ENCODE results near the gene DMRT3. TPM values are rescaled to one million over a fixed set of nuclear protein-coding genes. Genes with fewer than 3 reads are reported as not detected.

Gene DMRT3
- total RNA-seq, 1 donor from 2014 or later = 0.41 TPM

DNA sequence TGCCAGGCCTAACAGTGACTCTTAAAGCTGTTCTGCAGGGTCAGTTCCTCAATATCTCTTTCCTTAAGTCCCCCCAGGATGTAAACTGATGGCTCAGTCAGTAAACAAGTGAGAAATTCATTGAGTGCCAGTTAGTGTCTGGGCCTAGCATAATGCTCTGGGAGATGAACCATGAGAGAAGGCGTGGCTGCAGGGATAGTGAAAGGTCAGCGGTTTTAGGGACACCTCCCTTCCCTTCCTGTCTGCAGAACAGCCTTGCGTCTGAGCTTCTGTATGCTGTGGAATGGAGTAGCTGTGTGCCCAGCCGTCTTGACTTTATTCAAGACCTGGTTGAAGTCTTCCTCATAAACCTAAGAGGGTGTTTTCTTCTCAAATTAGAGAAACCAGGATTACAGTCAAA is 46.7 kb upstream of the DMRT3 start:
- H3K4me2 ChIP-seq = no peak overlapping the region
- no peaks in the 10 kb centered on the region for H3K4me1 ChIP-seq
- no peak overlapping the region for H3K9ac ChIP-seq
- no peaks in the 10 kb centered on the region for H4K20me1 ChIP-seq (ENCODE audit: low read depth)
- no peak overlapping the region for H3K4me3 ChIP-seq
- H3K27ac Mint-ChIP-seq = no peak overlapping the region
- H3F3A ChIP-seq (ENCODE audit: low read depth) = no peaks in the 10 kb centered on the region
- no peaks in the 10 kb centered on the region for H3K79me2 ChIP-seq (ENCODE audit: low read depth)
- no peaks in the 10 kb centered on the region for H3K36me3 Mint-ChIP-seq
- H3K27me3 Mint-ChIP-seq (ENCODE audit: insufficient read depth, low read depth) = peaks cover 6% of the 10 kb centered on the region
- H3K4me3 Mint-ChIP-seq = no peak overlapping the region
- no peaks in the 10 kb centered on the region for H3K9me3 ChIP-seq (ENCODE audit: low read depth)
- H3K4me1 Mint-ChIP-seq = no peaks in the 10 kb centered on the region
- H3K36me3 ChIP-seq = no peaks in the 10 kb centered on the region
- no peak overlapping the region for H2AFZ ChIP-seq (replicated peaks)
- TF ChIP-seq EZH2 (IDR thresholded peaks at IDR 0.05) (no peak), EZH2phosphoT487 (IDR thresholded peaks at IDR 0.05) (no peak)
- TF ChIP-seq, protein P1, sequence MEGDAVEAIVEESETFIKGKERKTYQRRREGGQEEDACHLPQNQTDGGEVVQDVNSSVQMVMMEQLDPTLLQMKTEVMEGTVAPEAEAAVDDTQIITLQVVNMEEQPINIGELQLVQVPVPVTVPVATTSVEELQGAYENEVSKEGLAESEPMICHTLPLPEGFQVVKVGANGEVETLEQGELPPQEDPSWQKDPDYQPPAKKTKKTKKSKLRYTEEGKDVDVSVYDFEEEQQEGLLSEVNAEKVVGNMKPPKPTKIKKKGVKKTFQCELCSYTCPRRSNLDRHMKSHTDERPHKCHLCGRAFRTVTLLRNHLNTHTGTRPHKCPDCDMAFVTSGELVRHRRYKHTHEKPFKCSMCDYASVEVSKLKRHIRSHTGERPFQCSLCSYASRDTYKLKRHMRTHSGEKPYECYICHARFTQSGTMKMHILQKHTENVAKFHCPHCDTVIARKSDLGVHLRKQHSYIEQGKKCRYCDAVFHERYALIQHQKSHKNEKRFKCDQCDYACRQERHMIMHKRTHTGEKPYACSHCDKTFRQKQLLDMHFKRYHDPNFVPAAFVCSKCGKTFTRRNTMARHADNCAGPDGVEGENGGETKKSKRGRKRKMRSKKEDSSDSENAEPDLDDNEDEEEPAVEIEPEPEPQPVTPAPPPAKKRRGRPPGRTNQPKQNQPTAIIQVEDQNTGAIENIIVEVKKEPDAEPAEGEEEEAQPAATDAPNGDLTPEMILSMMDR (IDR thresholded peaks at IDR 0.05) = no peak
- no peak for DNase-seq (ENCODE audit: low spot score)
- no peaks in the 10 kb centered on the region for H3K27me3 ChIP-seq
- no peak overlapping the region for H3K27ac ChIP-seq
- no peaks in the 10 kb centered on the region for H3K9me3 Mint-ChIP-seq

DNA sequence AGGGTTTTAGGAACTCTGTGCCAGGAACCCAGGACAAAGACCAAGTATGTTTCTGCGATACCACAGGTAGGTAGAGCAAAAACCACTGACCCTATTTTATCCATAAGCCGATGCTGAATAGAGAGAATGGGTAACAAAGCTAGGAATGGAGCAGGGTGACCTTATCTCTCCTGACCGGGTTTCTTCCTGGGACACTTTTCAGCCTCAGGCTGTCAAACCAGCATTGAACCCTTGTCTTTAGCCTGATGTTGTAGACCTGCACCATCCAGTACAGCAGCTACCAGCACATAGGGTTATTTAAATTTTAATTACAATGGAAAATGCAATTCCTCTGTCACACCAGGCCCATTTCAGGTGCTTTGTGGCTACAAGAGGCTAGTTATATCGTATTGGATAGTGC is 43.1 kb upstream of the DMRT3 start:
- Mint-ChIP-seq H3K36me3 (no peaks in the 10 kb centered on the region), H3K4me3 (no peak overlapping the region), H3K4me1 (no peaks in the 10 kb centered on the region), H3K27ac (no peak overlapping the region), H3K9me3 (peaks cover 6% of the 10 kb centered on the region), H3K27me3 (ENCODE audit: insufficient read depth, low read depth) (peaks cover 8% of the 10 kb centered on the region)
- H3K4me2 ChIP-seq = no peak overlapping the region
- H3K4me1 ChIP-seq = no peaks in the 10 kb centered on the region
- H3K27ac ChIP-seq = no peak overlapping the region
- no peaks in the 10 kb centered on the region for H3K9me3 ChIP-seq (ENCODE audit: low read depth)
- DNase-seq (ENCODE audit: low spot score) = no peak
- H3K9ac ChIP-seq = no peak overlapping the region
- H3K27me3 ChIP-seq = no peaks in the 10 kb centered on the region
- H2AFZ ChIP-seq (replicated peaks) = no peak overlapping the region
- TF ChIP-seq EZH2 (IDR thresholded peaks at IDR 0.05) (no peak), EZH2phosphoT487 (IDR thresholded peaks at IDR 0.05) (no peak)
- TF ChIP-seq, protein P1 (IDR thresholded peaks at IDR 0.05) = no peak
- H3K79me2 ChIP-seq (ENCODE audit: low read depth) = no peaks in the 10 kb centered on the region
- H4K20me1 ChIP-seq (ENCODE audit: low read depth) = no peaks in the 10 kb centered on the region
- H3K36me3 ChIP-seq = no peaks in the 10 kb centered on the region
- no peaks in the 10 kb centered on the region for H3F3A ChIP-seq (ENCODE audit: low read depth)
- no peak overlapping the region for H3K4me3 ChIP-seq

DNA sequence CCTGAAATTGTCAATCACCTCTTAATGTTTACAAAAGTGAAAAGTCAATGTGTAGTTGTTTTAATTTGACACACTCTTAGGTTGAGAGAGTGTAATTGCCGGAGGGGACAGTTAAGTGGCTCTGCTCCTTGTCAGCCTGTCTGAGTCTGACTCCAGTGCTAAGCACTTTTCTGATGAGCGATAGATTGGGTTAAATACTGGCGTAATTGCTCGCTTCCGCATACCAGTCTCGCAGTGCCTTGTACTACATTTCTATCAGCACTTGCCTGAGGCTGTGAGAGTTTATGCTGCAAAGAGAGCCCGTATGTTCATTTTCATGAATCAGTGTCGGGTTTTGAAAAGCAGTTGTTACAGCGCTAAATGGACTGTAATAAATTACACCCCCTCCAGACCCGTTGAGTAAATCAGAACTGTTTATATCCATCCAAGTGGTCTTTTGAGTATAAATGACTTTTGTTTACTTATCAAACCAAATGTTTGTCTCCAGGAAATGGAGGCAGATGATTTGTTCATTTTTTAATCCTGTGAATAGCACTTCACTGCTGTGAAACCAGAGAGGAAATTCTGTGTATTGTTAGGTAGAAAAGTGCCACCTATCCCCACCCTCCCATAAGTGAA is 41.0 kb upstream of the DMRT3 start:
- H3K4me3 Mint-ChIP-seq = no peak overlapping the region

More for the DNA sequence above, 41.0 kb upstream of the DMRT3 start:
- Histone ChIP-seq H3K9me3 (ENCODE audit: low read depth) (no peaks in the 10 kb centered on the region), H3K27me3 (no peaks in the 10 kb centered on the region), H3K27ac (no peak overlapping the region), H3F3A (ENCODE audit: low read depth) (no peaks in the 10 kb centered on the region), H2AFZ (replicated peaks) (no peak overlapping the region), H3K4me1 (no peaks in the 10 kb centered on the region), H4K20me1 (ENCODE audit: low read depth) (no peaks in the 10 kb centered on the region), H3K4me3 (no peak overlapping the region), H3K4me2 (no peak overlapping the region), H3K9ac (no peak overlapping the region), H3K36me3 (no peaks in the 10 kb centered on the region), H3K79me2 (ENCODE audit: low read depth) (no peaks in the 10 kb centered on the region)
- TF ChIP-seq EZH2 (IDR thresholded peaks at IDR 0.05) = no peak
- TF ChIP-seq, protein P1 (IDR thresholded peaks at IDR 0.05) = no peak
- TF ChIP-seq EZH2phosphoT487 (IDR thresholded peaks at IDR 0.05) = no peak
- no peak overlapping the region for H3K27ac Mint-ChIP-seq
- H3K4me1 Mint-ChIP-seq = no peaks in the 10 kb centered on the region
- no peak for DNase-seq (ENCODE audit: low spot score)
- peaks cover 17% of the 10 kb centered on the region for H3K9me3 Mint-ChIP-seq
- peaks cover 2% of the 10 kb centered on the region for H3K27me3 Mint-ChIP-seq (ENCODE audit: insufficient read depth, low read depth)
- H3K36me3 Mint-ChIP-seq = no peaks in the 10 kb centered on the region
